ENCODE results near the gene GASK1A. TPM values are rescaled to one million over a fixed set of nuclear protein-coding genes. Genes with fewer than 3 reads are reported as not detected.

GASK1A gene
- total and polyA plus RNA-seq, 2 of the 8 experiments (the other 6 are each of a cell fraction or from before 2014, with no cell fraction given): 4.7 to 7.9 TPM

- Histone ChIP-seq H3K14ac (ENCODE audit: insufficient read length) (no peak overlapping the region), H3K36me3 (ENCODE audit: control insufficient read depth in 2 of 4, insufficient read depth in 4 of 4, low read length in 3 of 4) (no peaks in the 10 kb centered on the region), H3K23ac (ENCODE audit: insufficient read length) (no peak overlapping the region), H4K8ac (ENCODE audit: extremely low read depth, insufficient read depth, low read length) (no peak overlapping the region), H3K4me1 (replicated peaks in 1 of 4; ENCODE audit: control insufficient read depth in 3 of 4, insufficient read depth in 4 of 4, low read length in 3 of 4) (peaks cover 3 to 13% (median 5%) of the 10 kb centered on the region in 4 experiments), H4K20me1 (replicated peaks in 1 of 2; ENCODE audit: control insufficient read depth in 1 of 2, insufficient read depth in 2 of 2, low read length in 2 of 2) (no peaks in the 10 kb centered on the region), H2BK12ac (ENCODE audit: low read depth, low read length) (no peak overlapping the region), H3K56ac (replicated peaks; ENCODE audit: insufficient read length, low read depth, low read length) (no peak overlapping the region), H2BK15ac (ENCODE audit: low read length) (no peak overlapping the region), H3K27me3 (replicated peaks in 1 of 4; ENCODE audit: control insufficient read depth in 3 of 4, extremely low read depth in 1 of 4, insufficient read depth in 3 of 4, low read length in 3 of 4) (peaks cover 0 to 15% (median 12%) of the 10 kb centered on the region in 4 experiments; a peak in 6 of 7 replicates), H2BK20ac (ENCODE audit: low read length) (no peak overlapping the region), H3K79me1 (ENCODE audit: low read depth, low read length) (no peaks in the 10 kb centered on the region), H2BK120ac (replicated peaks; ENCODE audit: low read depth, low read length) (no peak overlapping the region), H3K4ac (replicated peaks; ENCODE audit: insufficient read length, low read depth, low read length) (no peak overlapping the region), H3K9me3 (ENCODE audit: insufficient read depth in 2 of 2, low read depth in 1 of 2, low read length in 1 of 2) (peaks cover 18 to 28% of the 10 kb centered on the region in 2 experiments), H2AFZ (ENCODE audit: low read length) (no peak overlapping the region), H3K18ac (ENCODE audit: extremely low read depth, low read length) (no peak overlapping the region), H3K23me2 (ENCODE audit: low read depth, low read length) (peaks cover 4% of the 10 kb centered on the region; the same call in 1 of the 2 replicates), H3K9ac (replicated peaks in 1 of 4; ENCODE audit: extremely low read depth in 1 of 4, low read depth in 3 of 4, low read length in 3 of 4) (no peak overlapping the region), H4K91ac (replicated peaks; ENCODE audit: insufficient read length, low read length) (no peak overlapping the region), H3K79me2 (ENCODE audit: control insufficient read depth in 1 of 2, insufficient read depth in 2 of 2, low read length in 2 of 2) (no peaks in the 10 kb centered on the region), H2AK5ac (ENCODE audit: low read depth, low read length) (no peak overlapping the region), H4K5ac (ENCODE audit: insufficient read length, low read depth, low read length) (no peak overlapping the region), H2BK5ac (ENCODE audit: low read depth, low read length) (no peak overlapping the region), H3K4me3 (ENCODE audit: extremely low read depth in 1 of 4, insufficient read depth in 2 of 4, low read depth in 3 of 4, low read length in 4 of 4) (no peak overlapping the region), H3K27ac (ENCODE audit: low read depth, low read length) (no peak overlapping the region), H3K4me2 (ENCODE audit: insufficient read depth in 1 of 2, low read depth in 2 of 2, low read length in 2 of 2) (no peak overlapping the region)
- POLR2A ChIA-PET (ENCODE audit: partially characterized antibody): no interaction called here
- CTCF ChIA-PET (ENCODE audit: partially characterized antibody): interaction anchor here (10.1 kb wide), 1 partner anchor 14 kb away, joined by 51 read pairs; no protein-coding TSS in a partner anchor
- 92% methylated on average over 5 of the region's 5 CpGs; no CpG with 5 or more reads in 1 of the 2 experiments for WGBS, 2 experiments (ENCODE audit: extremely low coverage in 1 of 2, insufficient coverage in 1 of 2, insufficient read length in 1 of 2, insufficient replicate concordance in 2 of 2, low coverage in 1 of 2, low lambda C conversion rate in 2 of 2, missing lambda C conversion rate in 1 of 2)
- FAIRE-seq (no peak), DNase-seq (ENCODE audit: low read depth in 1 of 2, low spot score in 2 of 2) (no peak)
- TF ChIP-seq CBX5 (IDR thresholded peaks at IDR 0.05; ENCODE audit: low read depth, low read length) (no peak), MAFK (IDR thresholded peaks at IDR 0.05; ENCODE audit: low read depth, low read length) (no peak)
Observed at GRCh38 chr3:42975955-42976354, 3.2 kb upstream of the GASK1A start.
